ENCODE results near the gene CLCF1.
"Not testable (repeated sequence)": the region's sequence is repeated elsewhere in the genome, so short reads cannot be mapped to it uniquely, and the experiment has no call there.

The CLCF1 gene

GRCh38 chr11:67321313-67321871 lies 52.0 kb downstream of the CLCF1 start:
- no peak for DNase-seq

DNA sequence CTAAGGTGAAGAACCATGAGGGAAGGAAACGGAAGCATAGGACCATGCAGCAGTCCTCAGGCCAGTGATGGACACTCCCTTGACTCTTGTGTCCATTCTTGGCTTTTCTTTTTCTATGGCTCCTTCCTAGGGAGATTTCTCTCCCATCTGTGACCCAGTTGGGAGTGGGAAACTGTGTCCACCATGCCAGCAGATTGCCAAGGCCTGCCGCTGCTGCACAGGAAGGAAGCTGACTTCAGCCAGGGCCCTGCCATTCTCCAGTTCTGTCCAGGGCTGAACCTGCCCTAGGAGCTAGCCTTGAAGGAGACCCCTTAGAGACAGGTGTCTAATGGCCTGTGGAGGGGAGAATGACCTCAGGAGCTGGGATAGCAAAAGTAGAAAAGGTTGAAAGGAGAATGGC lies 52.7 kb downstream of the CLCF1 start:
- no peak for DNase-seq

DNA sequence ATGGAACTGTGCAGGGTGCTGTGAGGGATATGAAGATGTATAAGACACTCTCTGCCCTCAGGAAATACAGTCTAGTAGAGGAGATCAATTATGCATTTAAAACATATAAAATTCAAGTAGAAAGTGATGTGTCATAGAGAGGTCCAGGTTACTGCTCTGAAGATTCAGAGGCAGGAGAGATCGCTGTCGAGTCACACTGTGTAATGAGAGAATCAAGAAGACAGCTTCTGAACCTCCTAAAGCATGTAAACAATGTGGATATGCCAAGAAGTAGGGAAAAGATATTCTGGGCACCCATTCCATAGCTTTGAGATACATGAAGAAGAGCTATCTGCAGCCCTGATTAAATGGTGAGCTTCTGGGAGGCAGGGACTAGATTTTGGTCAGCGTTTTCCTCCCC lies 53.4 kb downstream of the CLCF1 start:
- DNase-seq, result no peak

- not testable (repeated sequence) for DNase-seq
Measured at GRCh38 chr11:67318876-67319275, 54.5 kb downstream of the CLCF1 start.

DNA sequence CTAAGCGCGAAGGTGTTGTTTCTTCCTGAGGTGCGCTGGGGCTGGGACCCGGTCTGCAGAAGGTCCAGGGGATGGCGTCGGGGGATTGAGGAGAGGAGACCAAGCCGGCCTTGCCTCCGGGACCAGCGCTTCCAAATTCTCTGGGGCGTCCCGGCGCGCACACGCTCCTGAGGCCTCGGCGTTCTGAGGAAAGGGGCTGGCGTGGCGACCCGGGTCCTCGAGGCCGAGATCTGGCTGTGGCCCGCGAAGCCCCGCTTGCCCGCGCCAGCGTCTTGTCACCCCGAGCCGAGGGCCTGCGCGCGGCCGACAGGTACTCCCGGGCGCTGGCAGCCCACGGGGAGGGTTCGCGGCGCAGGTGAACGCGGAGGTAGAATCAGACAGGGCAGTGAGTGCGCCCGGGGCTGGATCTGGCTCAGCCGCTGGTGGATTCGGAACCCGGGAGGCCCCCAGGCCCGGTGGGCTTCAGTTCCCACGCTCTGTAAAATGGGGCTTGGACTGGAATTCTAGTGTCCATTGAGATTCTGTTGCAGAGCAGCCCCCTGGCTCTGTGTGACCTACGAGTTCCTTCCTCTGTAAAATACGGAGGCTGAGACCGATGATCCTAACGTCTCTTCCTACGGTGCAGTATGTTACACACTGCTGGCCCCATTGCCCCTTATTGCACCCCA lies 55.4 kb downstream of the CLCF1 start:
- DNase-seq, result no peak

- peak; percentile 93 for DNase-seq
Measured at GRCh38 chr11:67317205-67317887, 56.1 kb downstream of the CLCF1 start.

- no peak for DNase-seq
Measured at GRCh38 chr11:67316882-67317204, 56.6 kb downstream of the CLCF1 start.

GRCh38 chr11:67315325-67315909 lies 58.0 kb downstream of the CLCF1 start:
- DNase-seq, result no peak

GRCh38 chr11:67314218-67314617 lies 59.2 kb downstream of the CLCF1 start:
- DNase-seq, result no peak
